Activated CD4-positive, CD25-positive, alpha-beta regulatory T cell treated with anti-CD3 and anti-CD28 coated beads, Interleukin-2, amount 50 U/mL, for 24 hours (primary cell): ENCODE data around the gene THBS3.
"Not testable (repeated sequence)": the region's sequence is repeated elsewhere in the genome, so short reads cannot be mapped to it uniquely, and the experiment has no call there.

Source experiments
- ATAC-seq, 2 donors: fragments of 150-1000 bp; cut with Tn5 transposase; one replicate each; pipeline ENCODE4 v1.10.0; 2021; ENCODE audit warnings: mild to moderate bottlenecking in 1 of 2, moderate library complexity in 1 of 2

THBS3 gene

DNA sequence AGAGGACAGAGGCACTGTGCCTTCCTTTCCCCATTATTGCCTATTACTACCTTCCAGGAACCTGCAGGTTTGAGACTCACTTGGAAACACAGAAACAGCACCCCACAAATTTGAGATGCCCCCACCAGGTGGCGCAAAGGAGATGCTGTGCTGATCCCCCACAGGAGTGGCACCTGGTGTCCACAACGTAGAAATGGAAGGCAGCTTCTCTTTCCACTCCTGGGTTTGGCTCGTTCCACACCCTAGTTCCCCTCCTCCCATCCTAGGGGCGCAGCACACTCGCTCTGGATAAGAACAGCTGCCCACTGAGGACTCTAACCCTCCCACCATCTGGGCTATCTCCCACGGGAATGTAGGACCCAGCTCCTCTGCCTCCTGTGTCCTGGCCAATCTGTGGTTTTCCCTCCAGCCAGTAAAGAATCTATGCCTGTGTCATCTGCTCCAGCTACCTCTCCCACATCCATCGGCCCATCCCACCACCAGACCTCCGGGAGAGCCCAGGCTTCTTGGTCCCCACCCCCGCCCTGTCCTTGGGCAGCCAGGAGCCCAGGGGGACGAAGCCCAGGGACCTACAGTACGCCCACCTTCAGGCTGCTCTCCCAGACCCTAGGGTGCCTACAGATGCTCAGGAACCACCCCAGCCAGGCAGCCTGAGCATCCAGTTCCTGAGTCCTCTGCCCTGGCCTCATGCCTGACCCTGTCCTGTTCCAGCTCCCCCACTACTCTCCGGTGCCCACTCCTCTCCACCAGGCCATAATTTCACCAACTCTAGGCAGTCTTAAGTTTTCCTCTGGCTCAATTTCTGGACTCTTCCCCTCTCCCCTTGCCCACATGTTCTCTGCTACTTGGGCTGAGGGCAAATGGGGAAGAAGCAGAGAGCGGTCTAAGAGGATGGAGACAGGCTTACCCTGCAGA, 549 bp downstream of the THBS3 start:
- ATAC-seq = peak; percentile 36 to 57

DNA sequence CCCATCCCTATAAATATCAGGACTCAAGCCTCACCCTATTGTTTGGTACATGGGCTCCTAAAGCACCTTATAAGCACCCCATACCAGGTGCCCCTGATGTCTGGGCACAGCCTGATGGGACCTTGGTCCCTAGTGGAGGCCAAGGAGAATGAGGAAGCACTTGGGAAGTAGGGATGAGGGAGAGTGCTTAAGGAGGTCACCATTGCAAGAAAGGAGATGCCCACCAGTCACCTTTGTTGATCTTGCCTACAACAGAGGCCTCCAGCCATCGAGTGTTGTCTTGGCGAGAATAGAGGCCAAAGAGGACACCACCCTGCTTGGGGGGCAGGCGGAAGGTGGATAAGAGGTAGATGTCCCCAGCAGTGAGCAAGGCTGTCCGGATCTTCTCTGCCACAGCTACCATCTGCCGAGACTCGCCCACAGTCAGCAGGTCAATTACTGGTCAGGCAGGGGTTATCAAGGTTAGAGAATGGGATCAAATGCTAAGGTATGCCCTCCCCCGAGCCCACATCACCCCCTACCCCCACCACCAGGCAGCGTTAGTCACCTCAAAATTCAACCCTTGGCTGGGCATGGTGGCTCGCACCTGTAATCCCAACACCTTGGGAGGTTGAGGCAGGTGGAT, 1.6 kb downstream of the THBS3 start:
- ATAC-seq = no peak

DNA sequence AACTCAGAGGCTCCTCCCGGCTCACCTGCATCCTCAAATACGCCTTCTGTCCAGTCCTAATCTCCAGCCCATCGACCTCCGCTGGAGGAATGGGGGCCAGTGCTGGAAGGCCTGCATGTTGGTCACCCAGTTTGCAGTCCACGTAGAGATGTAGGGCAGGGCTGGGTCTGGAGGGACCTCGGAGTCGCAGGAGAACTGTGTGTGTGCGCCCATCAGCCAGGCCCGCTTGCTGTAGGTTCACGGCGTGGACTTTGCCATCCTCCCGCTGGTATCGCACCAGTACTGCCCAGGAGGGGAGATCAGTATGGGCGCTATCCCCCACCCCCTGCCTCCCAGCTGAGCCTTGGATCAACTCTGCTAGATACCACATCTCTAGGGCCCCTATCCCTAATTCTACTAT, 2.7 kb downstream of the THBS3 start:
- ATAC-seq = no peak

DNA sequence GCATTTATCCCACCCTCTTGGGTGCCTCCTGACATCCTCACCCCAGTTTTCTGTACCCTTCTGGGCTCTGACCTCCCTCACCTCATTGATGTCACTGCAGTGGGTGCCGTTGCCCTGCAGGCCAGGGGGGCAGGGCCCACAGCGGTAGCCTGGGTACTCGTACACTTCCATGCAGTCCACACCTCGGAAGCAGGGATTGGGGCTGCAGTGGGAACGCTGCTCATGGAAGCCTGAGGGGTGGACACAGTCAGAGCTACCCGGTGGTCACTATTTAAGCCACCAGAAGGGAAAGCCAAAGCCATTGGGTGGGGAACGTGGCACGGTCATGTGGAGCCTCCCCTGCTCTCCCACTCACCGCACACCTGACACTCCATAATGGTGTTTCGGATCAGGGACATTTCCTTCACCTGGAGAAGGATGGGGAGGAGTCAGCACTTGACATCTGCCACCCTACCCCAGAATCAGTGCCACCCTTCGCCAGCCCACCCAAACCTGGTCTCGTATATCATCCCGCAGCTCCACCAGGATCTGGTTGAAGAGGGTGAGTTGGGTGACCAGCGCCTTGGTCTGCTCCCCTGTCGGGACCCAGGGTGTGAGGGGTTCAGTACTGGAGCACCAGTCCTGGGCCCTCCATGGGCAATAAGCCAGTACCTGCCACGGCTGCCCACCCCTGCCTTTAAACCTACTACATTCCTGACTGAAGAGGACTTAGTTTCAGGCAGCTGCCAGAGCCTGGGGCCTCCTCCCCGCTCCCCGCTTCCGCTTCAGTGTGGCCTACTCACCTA, 4.8 kb downstream of the THBS3 start:
- no peak for ATAC-seq

DNA sequence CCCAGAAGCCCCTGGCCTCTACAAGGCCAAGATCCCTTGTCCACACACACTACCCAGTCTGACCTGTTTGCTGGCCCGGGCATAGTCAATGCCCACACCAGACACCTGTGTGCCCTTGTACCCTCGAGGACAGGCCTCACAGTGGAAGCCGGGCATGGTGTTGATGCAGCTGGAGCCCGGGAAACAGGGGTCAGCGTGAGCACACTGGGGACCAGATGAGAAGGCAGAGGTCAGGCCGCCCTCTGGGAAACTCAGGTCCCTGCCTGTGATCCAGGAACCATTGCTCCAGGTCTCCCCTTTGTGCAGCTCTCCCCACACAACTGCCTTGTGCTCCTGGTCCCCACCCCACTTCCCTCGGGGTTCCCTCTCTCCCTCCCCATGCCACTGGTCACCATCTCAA, 5.5 kb downstream of the THBS3 start:
- ATAC-seq = no peak

DNA sequence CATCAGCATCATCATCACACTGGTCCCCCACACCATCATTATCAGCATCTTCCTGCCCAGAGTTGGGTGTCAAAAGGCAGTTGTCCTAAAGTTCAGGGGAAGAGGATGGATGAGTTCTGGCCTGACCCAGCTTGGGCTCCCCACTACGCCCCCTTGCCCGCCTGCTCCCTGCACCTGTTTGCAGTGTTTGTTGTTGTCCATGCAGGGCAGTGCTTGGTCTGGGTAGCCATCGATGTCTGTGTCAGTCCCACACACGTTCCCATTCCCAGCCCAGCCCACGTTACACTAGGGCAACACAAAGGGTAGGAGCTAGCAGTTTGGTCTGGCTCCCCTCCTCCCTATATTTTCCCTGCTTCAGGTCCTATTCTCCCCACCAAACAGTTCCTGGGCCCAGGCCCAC, 6.8 kb downstream of the THBS3 start:
- no peak for ATAC-seq

DNA sequence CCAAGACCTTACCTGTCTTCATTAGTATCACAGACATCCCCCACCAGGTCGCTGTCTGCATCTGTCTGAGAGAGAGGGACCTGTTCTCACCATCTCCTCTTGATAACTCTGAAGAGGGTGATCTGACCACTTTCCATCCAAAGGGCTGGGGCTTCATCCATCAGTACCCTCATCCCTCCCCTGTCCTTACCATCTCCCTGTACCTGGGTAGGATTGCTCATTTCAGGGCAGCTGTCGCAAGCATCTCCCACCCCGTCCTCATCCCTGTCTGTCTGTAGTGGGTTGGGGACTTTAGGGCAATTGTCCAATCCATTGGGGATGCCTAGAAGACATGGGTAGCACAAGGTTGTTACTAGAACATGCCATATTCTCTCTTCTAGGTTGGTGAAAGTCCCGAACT, 7.9 kb downstream of the THBS3 start:
- ATAC-seq = no peak

DNA sequence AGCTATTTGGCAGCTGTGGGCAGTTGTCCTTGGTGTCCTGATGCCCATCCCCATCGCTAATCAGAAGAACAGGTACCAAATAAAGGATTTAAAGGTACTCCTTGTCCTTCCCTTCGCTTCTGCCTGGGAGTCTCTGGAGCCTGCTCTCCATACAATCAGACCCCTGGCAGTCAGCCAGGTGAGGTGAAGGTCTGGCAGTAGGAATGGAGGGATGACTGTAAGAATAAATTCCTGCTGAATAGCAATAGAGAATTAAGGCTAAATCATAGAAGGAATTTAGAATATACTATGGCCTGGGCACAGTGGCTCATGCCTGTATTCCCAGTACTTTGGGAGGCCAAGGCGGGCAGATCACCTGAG, 9.2 kb downstream of the THBS3 start:
- no peak for ATAC-seq

DNA sequence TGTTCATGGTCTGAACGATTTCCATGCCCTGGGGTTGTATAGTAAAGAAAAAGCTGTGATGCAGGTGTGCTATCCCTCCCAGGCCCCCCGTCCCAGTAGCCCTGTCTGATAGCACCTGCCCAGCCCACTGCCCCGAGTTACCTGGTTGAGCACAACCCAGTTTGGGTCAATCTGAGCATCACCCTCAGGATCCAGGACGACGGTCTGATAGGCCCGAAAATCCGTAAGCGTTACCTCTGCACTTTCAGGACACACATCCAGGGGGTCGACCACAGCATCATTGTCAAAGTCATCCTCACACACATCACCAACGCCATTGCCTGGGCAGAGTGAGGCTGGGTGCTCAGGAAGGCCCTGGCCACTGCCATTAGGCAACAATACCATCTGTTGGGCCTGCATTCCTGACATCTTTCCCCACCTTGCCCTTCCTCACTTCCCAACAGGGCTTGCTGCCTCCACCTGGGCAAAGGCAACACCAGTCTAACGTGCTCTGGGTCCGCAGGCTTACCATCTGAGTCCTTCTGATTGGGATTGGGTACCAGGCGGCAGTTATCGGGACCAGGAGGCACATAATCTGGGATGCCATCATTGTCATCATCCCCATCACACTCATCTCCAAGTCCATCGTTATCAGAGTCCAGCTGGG, 9.7 kb downstream of the THBS3 start:
- ATAC-seq = no peak

DNA sequence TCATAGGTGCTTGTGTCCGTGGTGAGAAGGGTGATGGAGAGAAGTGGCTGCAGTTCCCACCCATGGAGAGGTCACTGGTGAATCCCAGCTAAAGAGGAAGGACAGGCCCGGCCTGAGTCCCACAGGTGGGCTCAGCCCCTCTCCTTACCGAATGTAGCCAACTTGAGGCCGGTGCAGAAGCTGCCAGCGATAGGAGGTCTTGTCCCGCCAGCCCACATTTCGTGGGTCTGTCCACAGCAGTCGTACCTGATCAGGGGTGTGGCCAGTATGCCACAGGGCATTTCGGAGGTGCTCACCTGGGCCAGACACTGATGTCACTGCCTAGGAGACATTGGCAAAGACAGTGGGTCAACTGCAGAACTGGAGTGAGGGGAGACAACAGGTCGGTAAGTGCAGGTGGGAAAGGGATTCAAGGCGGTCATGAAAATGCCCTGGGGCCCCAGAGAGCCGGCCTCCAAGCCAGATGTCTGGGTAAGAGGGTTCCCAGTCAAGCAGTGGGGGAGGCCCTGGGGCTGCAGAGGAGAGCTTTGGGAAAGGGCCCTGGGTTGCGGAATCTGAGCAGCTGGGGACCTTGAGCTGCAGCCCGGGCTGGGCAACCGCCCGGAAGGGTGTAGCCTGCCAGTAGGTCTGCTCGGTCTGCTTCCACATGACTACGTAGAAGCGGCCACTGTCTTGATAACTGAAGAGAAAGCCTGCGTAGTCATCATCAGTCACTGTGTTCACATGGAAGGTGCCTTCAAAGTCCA, 10.6 kb downstream of the THBS3 start:
- ATAC-seq = no peak

DNA sequence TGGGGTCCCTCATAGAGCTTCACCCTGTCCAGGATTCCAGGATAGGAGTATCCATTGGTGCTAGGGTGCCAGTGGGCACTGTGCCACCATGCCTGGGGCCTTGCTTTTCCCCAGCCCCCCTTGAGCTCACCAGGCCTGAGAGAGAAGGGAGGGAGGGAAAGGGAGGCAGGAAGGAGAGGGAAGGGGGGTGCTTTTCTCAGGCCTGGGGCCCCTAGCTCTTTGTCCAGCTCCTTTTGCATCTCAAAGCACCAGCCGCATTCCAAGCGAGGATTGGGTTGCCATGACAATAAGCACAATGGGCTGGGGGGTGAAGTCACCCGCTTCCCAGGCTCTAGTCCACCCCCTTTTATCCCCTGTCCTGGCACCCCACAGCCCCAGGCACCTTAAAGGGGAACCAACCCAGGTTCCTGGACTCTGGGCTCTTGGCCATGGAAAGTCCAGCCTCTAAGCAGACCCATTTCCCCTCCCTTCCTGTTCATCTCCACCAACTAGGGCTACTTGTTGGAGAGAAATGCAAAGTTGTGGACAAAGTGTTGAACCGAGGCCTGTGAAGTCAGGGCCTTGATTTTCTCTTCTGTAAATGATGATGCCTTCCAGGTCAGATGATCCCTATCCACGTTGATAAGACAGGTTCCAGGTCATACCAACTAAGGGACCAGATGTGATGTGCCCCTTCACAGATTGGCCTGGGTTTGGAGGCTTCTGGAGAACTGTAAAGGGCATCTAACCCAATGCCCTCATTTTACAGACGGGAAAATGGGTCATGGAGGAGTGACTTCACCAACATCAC, 11.4 kb downstream of the THBS3 start:
- no peak for ATAC-seq

DNA sequence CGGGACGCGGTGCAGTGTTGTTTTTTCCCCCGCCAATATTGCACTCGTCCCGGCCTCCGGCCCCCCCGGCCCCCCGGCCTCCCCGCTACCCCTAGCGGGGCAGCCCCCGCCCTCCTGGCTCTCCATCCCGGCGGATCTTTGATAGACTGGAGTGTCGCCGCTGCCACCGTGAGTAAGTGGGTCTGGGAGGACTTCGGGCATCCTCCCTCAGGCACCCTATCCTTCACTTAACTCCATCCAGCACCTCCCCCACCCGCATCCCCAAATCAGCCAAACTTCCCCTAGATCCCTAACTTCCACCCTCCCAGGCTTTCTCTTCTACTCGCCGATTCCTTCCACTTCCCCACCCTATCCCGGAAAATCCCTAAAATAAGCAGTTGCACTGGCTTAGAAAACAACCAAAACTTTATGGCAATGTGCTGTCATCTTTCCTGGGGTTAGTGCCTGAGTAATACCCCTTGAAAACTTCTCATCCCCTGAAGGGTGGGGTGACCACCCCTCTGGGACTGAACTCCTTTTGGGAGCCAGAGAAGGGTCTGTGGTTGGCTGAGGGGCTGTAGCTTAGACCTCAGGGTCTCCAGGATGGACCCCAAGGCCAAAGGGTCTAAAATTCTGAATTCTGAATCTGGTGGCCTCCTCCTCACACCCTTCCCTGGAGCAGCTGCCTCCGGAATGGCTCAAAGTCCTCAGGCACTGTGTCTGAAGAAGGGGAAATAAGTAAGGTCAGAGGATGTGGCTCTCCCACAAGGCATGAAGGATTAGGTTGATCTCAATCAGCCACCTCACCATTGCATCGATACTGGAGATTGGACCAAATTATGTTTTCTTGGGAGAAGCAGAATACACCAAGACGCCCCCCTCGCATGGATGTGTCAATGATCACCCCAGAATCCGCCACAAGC, 12.2 kb downstream of the THBS3 start:
- ATAC-seq = no peak

DNA sequence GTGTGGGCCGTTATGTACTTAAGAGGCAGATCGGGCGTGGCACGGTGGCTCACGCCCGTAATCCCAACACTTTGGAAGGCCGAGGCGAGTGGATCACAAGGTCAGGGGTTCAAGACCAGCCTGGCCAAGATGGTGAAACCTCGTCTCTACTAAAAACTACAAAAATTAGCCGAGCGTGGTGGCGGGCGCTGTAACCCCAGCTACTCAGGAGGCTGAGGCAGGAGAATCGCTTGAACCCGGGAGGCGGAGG, 13.8 kb downstream of the THBS3 start:
- not testable (repeated sequence) for ATAC-seq

DNA sequence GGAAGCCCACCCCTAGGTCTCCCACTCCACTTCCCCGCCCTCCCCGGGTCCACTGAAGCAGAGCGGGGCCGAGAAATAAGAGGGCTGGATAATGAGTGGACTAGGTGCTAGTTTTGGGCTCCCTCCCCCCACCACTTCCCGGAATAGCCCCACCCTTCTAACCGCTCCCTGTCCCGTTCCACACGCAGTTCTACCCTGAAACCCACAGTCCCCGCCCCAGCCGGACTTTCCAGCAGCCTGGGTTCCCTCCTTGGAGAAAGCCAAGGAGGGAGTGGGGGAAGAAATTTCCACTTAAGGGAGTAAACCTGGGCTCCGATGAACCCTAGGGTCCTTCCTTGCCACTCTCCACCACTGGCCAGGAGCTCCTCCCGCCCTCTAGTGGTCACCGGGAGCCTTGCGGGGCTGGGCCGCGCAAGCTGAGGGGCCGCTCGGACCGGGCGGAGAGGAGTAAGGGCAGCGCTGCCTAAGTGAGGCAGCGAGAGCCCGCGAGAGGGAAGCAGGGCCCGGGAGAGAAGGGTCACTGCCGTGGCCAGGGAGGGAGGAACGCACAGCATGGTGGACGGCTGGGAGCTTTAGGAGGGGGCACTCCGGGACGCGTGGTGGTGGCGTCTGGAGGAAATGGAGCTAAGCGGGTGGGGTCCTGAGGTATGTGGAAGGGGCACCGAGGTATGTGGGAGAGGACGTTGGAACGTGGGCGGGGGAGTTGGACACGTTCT, 14.3 kb downstream of the THBS3 start:
- ATAC-seq = peak; percentile 48 to 62

DNA sequence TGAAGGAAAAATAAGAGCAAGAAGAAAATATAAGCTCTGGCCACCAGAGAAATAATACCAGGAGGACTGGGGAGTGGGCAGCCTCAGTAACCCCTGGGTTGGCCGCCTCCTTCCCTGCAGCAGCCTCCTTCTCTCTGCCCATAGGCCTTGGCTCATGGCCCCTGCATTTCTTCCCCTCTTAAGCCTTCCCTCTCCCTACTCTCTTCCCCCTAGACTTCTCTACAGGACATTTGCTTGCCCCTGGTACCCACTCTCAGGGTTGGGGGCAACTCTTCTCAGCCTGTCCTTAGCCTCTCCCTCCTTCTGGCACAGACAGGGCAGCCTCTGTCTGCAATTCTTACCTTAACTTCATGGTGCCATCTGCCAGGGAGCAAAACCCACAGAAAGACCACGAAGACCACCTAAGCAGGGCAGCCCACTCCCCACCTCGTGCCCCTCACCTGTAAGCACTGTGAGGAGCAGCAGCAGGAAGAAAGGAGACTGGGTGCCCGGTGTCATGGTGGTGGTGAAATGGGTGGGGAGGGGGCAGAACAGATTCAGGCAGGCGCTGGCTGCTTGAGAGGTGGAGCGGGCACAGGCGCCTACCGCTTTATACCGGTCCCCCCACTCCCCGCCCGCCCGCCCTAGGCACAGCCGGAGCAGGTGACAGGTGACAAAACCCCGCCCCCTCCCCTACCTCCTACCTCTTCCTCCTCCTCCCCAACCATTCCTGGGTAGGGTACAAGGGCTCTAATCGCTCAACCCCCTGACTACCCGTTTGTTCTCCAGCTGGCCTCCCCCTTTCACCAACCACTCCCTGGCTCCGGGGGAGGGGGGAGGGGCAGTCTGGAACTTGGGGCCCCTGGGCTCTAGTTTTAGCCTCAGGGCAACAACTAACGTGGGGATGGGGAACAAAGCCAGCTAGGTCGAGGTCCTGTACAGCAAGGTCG, 15.1 kb downstream of the THBS3 start:
- ATAC-seq = no peak

DNA sequence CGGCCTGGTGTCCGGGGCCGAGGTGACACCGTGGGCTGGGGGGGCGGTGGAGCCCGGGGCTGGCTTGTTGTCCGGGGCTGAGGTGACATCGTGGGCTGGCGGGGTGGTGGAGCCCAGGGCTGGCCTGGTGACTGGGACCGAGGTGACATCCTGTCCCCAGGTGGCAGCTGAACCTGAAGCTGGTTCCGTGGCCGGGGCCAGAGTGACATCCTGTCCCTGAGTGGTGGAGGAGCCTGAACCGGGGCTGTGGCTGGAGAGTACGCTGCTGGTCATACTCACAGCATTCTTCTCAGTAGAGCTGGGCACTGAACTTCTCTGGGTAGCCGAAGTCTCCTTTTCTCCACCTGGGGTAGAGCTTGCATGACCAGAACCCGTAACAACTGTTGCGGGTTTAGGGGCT, 15.8 kb downstream of the THBS3 start:
- ATAC-seq = no peak

DNA sequence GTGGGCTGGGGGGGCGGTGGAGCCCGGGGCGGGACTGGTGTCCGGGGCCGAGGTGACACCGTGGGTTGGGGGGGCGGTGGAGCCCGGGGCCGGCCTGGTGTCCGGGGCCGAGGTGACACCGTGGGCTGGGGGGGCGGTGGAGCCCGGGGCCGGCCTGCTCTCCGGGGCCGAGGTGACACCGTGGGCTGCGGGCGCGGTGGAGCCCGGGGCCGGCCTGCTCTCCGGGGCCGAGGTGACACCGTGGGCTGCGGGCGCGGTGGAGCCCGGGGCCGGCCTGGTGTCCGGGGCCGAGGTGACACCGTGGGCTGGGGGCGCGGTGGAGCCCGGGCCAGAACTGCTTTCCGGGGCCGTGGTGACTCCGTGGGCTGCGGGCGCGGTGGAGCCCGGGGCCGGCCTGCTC, 17.8 kb downstream of the THBS3 start:
- not testable (repeated sequence) for ATAC-seq

DNA sequence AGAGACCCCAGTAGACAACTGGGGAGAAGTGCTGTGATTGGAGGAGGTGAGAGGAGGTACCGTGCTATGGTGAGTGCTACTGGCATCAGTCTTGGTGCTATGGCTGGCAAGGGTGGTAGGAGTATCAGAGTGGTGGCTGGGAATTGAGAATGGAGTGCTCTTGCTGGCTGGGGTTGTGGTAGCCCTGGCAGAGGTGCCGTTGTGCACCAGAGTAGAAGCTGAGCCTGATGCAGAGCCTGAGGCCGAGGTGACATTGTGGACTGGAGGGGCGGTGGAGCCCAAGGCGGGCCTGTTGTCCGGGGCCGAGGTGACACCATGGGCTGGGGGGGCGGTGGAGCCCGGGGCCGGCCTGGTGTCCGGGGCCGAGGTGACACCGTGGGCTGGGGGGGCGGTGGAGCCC, 19.4 kb downstream of the THBS3 start:
- no peak for ATAC-seq

DNA sequence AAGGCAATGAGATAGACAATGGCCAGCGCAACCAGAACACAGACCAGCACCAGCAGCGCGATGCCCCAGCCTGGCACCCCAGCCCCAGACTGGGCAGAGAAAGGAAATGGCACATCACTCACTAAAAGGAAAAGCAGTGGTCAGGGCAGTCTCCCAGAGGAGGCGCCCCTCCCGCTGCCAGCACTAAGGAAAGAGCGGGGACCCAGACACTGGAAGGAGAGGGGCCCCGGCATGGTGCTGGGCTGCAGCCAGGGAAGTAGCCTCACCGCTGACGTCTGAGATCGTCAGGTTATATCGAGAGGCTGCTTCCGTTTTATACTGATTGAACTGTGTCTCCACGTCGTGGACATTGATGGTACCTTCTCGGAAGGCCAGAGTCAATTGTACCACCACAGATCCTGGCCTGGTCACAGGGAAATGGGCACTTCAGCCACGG, 20.2 kb downstream of the THBS3 start:
- no peak for ATAC-seq
